Keratinocyte (primary cell): Measurements from ENCODE around the gene GSPT2. TPM values are rescaled to one million over a fixed set of nuclear protein-coding genes. Genes with fewer than 3 reads are reported as not detected.
"Not testable (repeated sequence)": the region's sequence is repeated elsewhere in the genome, so short reads cannot be mapped to it uniquely, and the experiment has no call there.

ENCODE experiments used
- DNase-seq: peaks from one replicate; pipeline ENCODE4 v3.0.0-alpha.2; 2011; ENCODE audit warnings: low read depth, missing footprints, low spot score
- FAIRE-seq: peaks from 2 replicates; lab custom pipeline; 2011; peaks lifted over from hg19 to GRCh38; lab: Jason Lieb, UNC
- H2AFZ ChIP-seq: 2 replicates; pipeline ENCODE4 v1.6.0; 2012; ENCODE audit warnings: low read length, control low read depth, inconsistent platforms; ENCODE audit not compliant: control insufficient read depth
- H3K27ac ChIP-seq: 2 replicates; pipeline ENCODE4 v1.5.1; 2011; ENCODE audit warnings: low read length; ENCODE audit not compliant: control insufficient read depth, insufficient read depth
- H3K27me3 ChIP-seq: 3 replicates; pipeline ENCODE4 v1.6.0; 2011; ENCODE audit warnings: low read length; ENCODE audit not compliant: control insufficient read depth, insufficient read depth; ENCODE audit errors: extremely low read depth
- H3K36me3 ChIP-seq, 2 experiments: 2 replicates in 1 of 2; 3 replicates in 1 of 2; pipeline ENCODE4 v1.5.1; 2011; ENCODE audit warnings: low read length in 2 of 2, mild to moderate bottlenecking in 1 of 2; ENCODE audit not compliant: control insufficient read depth in 2 of 2, insufficient read depth in 2 of 2; ENCODE audit errors: extremely low read depth in 1 of 2
- H3K4me1 ChIP-seq: 3 replicates; pipeline ENCODE4 v1.5.1; 2011; ENCODE audit warnings: low read length; ENCODE audit not compliant: control insufficient read depth, insufficient read depth; ENCODE audit errors: extremely low read depth
- H3K4me2 ChIP-seq: 3 replicates; pipeline ENCODE4 v1.6.0; 2011; ENCODE audit warnings: low read depth, low read length; ENCODE audit not compliant: control insufficient read depth, insufficient read depth; ENCODE audit errors: extremely low read depth
- H3K4me3 ChIP-seq, 3 experiments: fragments of 200-600 bp in 1 of 3; sonication (generic) in 1 of 3; 2 replicates in 2 of 3; 3 replicates in 1 of 3; pipeline ENCODE4 v1.5.1; 2011 to 2016; ENCODE audit warnings: low read length in 3 of 3, mild to moderate bottlenecking in 3 of 3, control low read depth in 2 of 3, inconsistent platforms in 1 of 3, low read depth in 1 of 3, mixed read lengths in 1 of 3, mixed run types in 1 of 3, moderate library complexity in 1 of 3; ENCODE audit not compliant: control insufficient read depth in 2 of 3, insufficient read depth in 2 of 3; ENCODE audit errors: extremely low read depth in 1 of 3
- H3K79me2 ChIP-seq: 2 replicates; pipeline ENCODE4 v1.6.0; 2012; ENCODE audit warnings: low read length; ENCODE audit not compliant: control insufficient read depth, insufficient read depth
- H3K9ac ChIP-seq: 3 replicates; pipeline ENCODE4 v1.6.0; 2011; ENCODE audit warnings: low read length; ENCODE audit not compliant: control insufficient read depth, insufficient read depth; ENCODE audit errors: extremely low read depth
- H3K9me1 ChIP-seq: 3 replicates; pipeline ENCODE4 v1.6.0; 2011; ENCODE audit warnings: low read length; ENCODE audit not compliant: control insufficient read depth, insufficient read depth; ENCODE audit errors: extremely low read depth
- H3K9me3 ChIP-seq: 2 replicates; pipeline ENCODE4 v1.5.1; 2012; ENCODE audit warnings: low read depth, low read length; ENCODE audit not compliant: control insufficient read depth
- H4K20me1 ChIP-seq: 3 replicates; pipeline ENCODE4 v1.6.0; 2011; ENCODE audit warnings: low read length; ENCODE audit not compliant: control insufficient read depth, insufficient read depth; ENCODE audit errors: extremely low read depth
- CTCF ChIP-seq, 3 experiments: IDR thresholded peaks in 1 of 3; conservative IDR thresholded peaks in 1 of 3; optimal IDR thresholded peaks in 1 of 3; 2 replicates in 2 of 3; 3 replicates in 1 of 3; pipeline versions ENCODE3 to v1.5.1; 2011; ENCODE audit warnings: low read length in 3 of 3, mild to moderate bottlenecking in 3 of 3, moderate library complexity in 2 of 3, control low read depth in 1 of 3, inconsistent platforms in 1 of 3; ENCODE audit not compliant: insufficient read depth in 2 of 3; ENCODE audit errors: extremely low read depth in 1 of 3
- EZH2 ChIP-seq: IDR thresholded peaks from one replicate; pipeline ENCODE4 v1.6.1; 2012; ENCODE audit warnings: inconsistent platforms, mild to moderate bottlenecking, low read length, moderate library complexity
- dilution Hi-C: fragments of 300-500 bp; cut with MboI; formaldehyde crosslinking; loops from one replicate; pipeline ENCODE4 v1.7.0; 2020; ENCODE audit warnings: low sequenced_read_pairs; ENCODE audit not compliant: extremely low pct_ligation_motif_present
- polyA plus RNA-seq, 5 experiments: library from polyadenylated mRNA; depleted of rRNA in 3 of 5; stranded (reverse) in 3 of 5; stranded (forward) in 1 of 5; unstranded in 1 of 5; fragments of >200 nt; gene quantifications; 1 replicate in 1 of 5; 2 replicates in 3 of 5; 3 replicates in 1 of 5; pipeline versions ENCODE4 v1.2.1 to v1.2.3, GENCODE V29; 2011 to 2012; ENCODE audit warnings: missing spikeins in 2 of 5, low read depth in 1 of 5, low replicate concordance in 1 of 5

GSPT2 gene
- polyA plus RNA-seq, 1 donor (not counting 4 experiments of a cell fraction or from before 2014, with no cell fraction given) = 3.8 TPM

GRCh38 chrX:51697397-51697796 lies 45.8 kb upstream of the GSPT2 start:
- TF ChIP-seq EZH2 = no peak
- TF ChIP-seq CTCF (optimal IDR thresholded peaks at IDR 0.05 in 1 of 3, IDR thresholded peaks at IDR 0.05 in 1 of 3, conservative IDR thresholded peaks at IDR 0.05 in 1 of 3; ENCODE audit: extremely low read depth in 1 of 3, insufficient read depth in 2 of 3, low read length in 3 of 3) = no peak
- Histone ChIP-seq H3K9me3 (peaks cover 3% of the 10 kb centered on the region), H3K4me1 (no peaks in the 10 kb centered on the region), H3K4me3 (no peak overlapping the region), H4K20me1 (no peaks in the 10 kb centered on the region), H3K4me2 (no peak overlapping the region), H3K27me3 (no peaks in the 10 kb centered on the region), H2AFZ (no peak overlapping the region), H3K27ac (no peak overlapping the region), H3K36me3 (no peaks in the 10 kb centered on the region), H3K9me1 (no peaks in the 10 kb centered on the region), H3K79me2 (no peaks in the 10 kb centered on the region), H3K9ac (no peak overlapping the region)
- no peak for FAIRE-seq
- no peak for DNase-seq
- dilution Hi-C loops = no loop called here

GRCh38 chrX:51710277-51711164 lies 32.7 kb upstream of the GSPT2 start, which contains the start of gene CENPVL1:
TSS of gene CENPVL1 (plus strand) at chrX:51710512. CDS start at chrX:51710512, 0 bp downstream.
- H3K4me1 ChIP-seq, H3K9ac ChIP-seq, H3K9me3 ChIP-seq, H2AFZ ChIP-seq, H3K79me2 ChIP-seq, H4K20me1 ChIP-seq, DNase-seq, dilution Hi-C loops, H3K27me3 ChIP-seq, H3K27ac ChIP-seq, H3K9me1 ChIP-seq, H3K36me3 ChIP-seq, H3K4me2 ChIP-seq, FAIRE-seq, H3K4me3 ChIP-seq: not testable (repeated sequence)

GRCh38 chrX:51712943-51713647 lies 30.1 kb upstream of the GSPT2 start:
- dilution Hi-C loops, H3K9me3 ChIP-seq, H3K4me3 ChIP-seq, H3K79me2 ChIP-seq, H3K4me1 ChIP-seq, H3K9me1 ChIP-seq, DNase-seq, H2AFZ ChIP-seq, H3K9ac ChIP-seq, H3K27ac ChIP-seq, H3K36me3 ChIP-seq, H3K27me3 ChIP-seq, FAIRE-seq, H4K20me1 ChIP-seq, H3K4me2 ChIP-seq: not testable (repeated sequence)
